Stimulated activated CD4-positive, alpha-beta T cell treated with anti-CD3 and anti-CD28 coated beads, TNF-alpha, amount 100 ng/mL, for 1 hour (primary cell): Measurements from ENCODE around the gene HS6ST2.

Source experiments
- DNase-seq, 3 donors: peaks; one replicate each; pipeline ENCODE4 v3.0.0-alpha.2; 2020; ENCODE audit warnings: low read depth in 3 of 3, low spot score in 1 of 3

HS6ST2 gene

GRCh38 chrX:132689612-132690563 lies 268.5 kb downstream of the HS6ST2 start:
- DNase-seq = no peak

- no peak for DNase-seq
These were observed 273.2 kb downstream of the HS6ST2 start for GRCh38 chrX:132685276-132685675.

GRCh38 chrX:132677233-132677716 lies 281.2 kb downstream of the HS6ST2 start:
- DNase-seq = no peak

GRCh38 chrX:132676561-132677186 lies 281.8 kb downstream of the HS6ST2 start:
- DNase-seq = no peak

- DNase-seq = no peak
These were observed 282.3 kb downstream of the HS6ST2 start for GRCh38 chrX:132676102-132676501.

- no peak for DNase-seq
These were observed 285.1 kb downstream of the HS6ST2 start for GRCh38 chrX:132673331-132673730.

- DNase-seq = no peak
These were observed 287.2 kb downstream of the HS6ST2 start for GRCh38 chrX:132671229-132671641.

GRCh38 chrX:132669142-132669541 lies 289.3 kb downstream of the HS6ST2 start:
- no peak for DNase-seq

GRCh38 chrX:132668178-132668577 lies 290.3 kb downstream of the HS6ST2 start:
- no peak for DNase-seq

GRCh38 chrX:132665676-132666075 lies 292.8 kb downstream of the HS6ST2 start:
- DNase-seq = no peak

- DNase-seq = no peak
These were observed 294.2 kb downstream of the HS6ST2 start for GRCh38 chrX:132664273-132664672.

GRCh38 chrX:132662844-132663243 lies 295.6 kb downstream of the HS6ST2 start:
- no peak for DNase-seq

GRCh38 chrX:132657876-132658275 lies 300.6 kb downstream of the HS6ST2 start:
- no peak for DNase-seq

GRCh38 chrX:132652871-132653270 lies 305.6 kb downstream of the HS6ST2 start:
- no peak for DNase-seq

- DNase-seq = no peak
These were observed 306.9 kb downstream of the HS6ST2 start for GRCh38 chrX:132651421-132652086.

GRCh38 chrX:132648895-132649294 lies 309.5 kb downstream of the HS6ST2 start:
- DNase-seq = no peak

- no peak for DNase-seq
These were observed 319.0 kb downstream of the HS6ST2 start for GRCh38 chrX:132639446-132639845.

GRCh38 chrX:132638313-132638712 lies 320.1 kb downstream of the HS6ST2 start:
- DNase-seq = no peak

- no peak for DNase-seq
These were observed 322.3 kb downstream of the HS6ST2 start for GRCh38 chrX:132636080-132636479.

GRCh38 chrX:132634521-132634920 lies 323.9 kb downstream of the HS6ST2 start:
- DNase-seq = no peak

GRCh38 chrX:132631579-132632232 lies 326.7 kb downstream of the HS6ST2 start:
- no peak for DNase-seq
